ENCODE measurements around the gene IGSF9B.

IGSF9B gene

DNA sequence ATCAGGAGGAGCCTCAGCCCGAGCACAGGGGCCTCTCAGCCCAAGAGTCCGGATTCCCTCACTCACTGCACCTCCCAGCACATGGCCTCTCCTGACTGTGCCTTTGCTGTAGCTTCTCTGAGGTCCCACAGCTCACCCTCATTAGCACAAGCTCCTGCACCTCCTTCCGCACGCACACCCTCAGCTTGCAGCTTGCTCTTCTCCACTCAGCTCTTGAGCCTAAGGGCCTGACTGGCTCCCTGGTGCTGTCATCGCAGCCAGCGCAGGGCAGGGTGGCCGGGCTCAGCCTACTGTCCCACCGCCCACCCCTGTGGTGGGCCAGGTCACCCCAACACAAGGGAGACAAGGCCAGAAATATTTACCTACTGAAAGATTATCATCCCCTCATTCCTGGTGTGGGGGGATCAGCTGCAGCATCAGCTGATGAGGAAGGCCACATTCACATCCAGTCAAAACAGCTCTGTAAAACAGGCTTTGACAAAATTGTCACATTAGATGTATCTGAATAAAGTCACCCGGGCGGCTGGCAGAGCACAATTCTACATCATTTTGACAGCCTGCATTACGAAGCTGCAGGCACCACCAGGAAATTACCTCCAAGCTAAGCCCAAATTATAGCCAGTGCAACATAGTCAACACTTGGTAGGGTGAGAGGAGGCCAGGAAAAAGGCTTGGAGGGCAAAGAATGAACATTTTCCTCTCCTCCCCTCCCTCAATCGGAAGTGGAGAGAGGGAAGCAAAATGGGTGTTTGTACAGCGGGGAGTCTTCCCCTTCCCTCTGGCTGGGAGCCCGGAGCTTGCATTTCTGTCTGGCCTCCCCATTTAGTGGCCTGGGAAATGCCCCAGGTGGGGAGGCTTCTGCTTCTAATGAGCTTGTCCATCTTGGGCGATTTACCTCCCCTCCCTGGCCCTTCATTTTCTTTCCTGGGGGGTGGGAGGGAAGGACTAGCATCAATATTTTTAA is 29.5 kb upstream of the IGSF9B start:
- no peak for DNase-seq (ENCODE audit: low read depth, low spot score)

DNA sequence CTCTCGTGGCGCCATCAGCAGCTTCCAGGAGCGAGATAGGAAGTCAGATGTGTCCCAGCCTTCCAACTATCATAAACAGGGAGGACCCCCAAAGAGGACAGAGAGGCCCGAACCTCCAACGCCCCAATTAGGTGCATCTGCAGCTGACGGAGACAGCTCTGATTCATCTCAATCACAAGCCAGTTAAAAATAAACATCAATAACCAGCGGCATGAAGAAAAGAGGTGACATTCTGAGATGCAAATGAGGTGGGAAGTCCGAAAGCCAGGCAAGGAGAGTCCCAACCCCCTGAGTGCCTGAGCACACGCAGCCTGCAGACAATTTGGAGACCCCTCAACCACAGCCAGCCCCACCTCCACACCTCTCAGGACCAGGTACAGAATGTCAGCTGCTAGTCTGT is 28.1 kb upstream of the IGSF9B start:
- no peak for DNase-seq (ENCODE audit: low read depth, low spot score)

DNA sequence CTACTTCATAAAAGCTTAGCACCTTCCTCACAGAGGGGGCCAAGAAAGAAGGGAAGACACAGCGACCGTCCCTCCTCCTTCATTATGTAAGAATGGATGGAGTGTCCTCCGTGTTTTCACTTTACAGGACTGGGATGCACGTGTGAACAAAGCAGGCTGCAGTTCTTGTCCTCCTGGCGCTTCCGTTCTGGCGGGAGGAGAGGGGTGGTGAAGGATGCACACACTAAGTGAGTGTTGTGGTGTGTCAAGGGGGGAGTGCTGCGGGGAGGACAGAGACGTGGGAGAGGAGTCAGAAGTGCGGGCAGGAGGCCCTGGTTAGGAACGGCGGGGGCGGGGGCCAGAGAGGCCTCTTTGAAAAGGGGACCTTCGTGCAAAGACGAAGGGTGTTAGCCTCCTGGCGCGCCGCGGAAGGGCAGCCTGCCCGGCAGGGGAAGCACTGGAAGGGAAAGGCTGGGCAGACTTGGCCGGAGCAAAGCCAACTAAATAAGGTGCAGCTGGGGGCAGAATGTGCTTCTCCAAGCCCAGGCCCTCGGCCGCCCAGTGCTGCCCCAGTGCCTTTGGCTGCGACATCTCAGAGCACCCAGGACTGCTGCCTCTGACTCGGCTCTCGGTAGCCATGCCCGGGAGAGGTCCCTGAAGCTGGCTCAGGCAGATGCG is 27.0 kb upstream of the IGSF9B start:
- no peak for DNase-seq (ENCODE audit: low read depth, low spot score)

DNA sequence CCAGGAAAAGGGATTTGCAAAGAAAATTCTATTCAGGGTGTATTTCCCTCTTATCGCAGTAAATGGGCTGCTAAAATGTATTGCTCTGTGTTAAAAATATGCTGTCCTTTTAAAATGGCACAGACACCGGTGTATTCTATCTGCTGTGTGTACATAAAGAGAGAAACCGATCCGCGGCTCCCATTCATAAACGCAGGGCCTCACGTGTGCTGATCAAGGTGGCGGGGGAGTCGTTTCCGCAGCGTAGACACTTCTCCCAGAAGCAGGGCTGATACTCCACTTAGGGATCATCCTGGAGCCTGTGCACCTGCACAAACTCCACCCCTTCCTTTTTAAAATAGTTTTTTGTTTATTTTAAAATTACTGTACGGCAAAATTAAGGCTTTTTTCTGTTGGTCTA is 26.1 kb upstream of the IGSF9B start:
- no peak for DNase-seq (ENCODE audit: low read depth, low spot score)

DNA sequence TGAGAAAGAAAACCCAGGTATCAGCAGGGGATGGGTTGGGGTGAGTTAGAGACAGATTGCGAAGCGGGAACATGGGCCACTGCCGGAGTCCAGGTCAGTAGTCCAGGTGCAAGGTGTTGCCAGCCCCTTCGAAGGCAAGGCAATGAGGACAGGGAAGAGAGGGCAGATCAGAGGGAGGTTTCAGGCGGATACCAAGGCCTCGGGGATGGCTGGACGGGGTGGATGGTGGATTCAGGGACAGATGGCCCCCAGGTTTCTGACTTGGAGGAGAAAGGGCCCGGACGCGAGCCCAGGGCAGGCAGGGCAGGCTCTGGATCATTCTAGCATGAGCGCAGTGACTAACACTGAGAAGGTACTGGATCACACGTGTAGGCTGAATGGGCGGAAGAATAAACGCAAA is 25.4 kb upstream of the IGSF9B start:
- DNase-seq (ENCODE audit: low read depth, low spot score) = no peak

DNA sequence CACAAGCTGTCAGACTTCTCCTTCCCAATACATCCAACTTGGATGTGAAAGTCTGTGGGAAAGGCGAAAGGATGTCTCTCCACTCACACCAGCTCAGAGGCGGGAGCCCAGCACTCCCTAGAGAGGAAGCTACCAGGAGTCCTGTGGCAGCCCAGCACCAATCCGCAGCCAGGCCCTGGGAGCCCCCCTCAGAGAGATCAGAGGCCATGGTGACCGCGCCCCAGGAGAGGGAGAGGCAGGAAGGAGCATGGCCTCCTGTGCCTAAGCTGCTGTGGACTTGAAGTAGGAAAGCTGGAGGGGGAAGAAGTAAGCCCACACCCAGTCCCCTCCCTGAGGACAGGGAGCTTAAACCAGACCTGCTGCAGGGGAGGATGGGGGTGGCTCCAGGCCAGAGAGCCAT is 24.4 kb upstream of the IGSF9B start:
- no peak for DNase-seq (ENCODE audit: low read depth, low spot score)

DNA sequence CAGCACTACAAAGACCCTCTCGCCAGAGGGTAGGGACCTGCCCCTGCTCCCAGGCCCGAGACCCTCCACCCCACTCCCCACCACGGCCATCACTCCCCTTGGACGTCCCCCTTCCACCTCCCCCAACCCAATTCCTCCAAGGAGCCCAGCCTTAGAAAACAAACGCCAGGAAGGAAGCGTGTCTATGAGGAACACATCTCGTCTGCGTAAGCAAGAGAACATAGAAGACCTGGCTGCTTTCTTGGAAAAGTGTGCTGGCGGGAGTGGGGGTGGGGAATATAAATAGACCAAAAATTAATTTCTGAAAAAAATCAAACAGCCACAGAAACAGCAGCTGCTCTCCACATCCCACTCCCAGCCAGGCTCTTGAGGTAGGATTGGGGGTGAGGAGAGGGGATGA is 23.9 kb upstream of the IGSF9B start:
- DNase-seq (ENCODE audit: low read depth, low spot score) = no peak

DNA sequence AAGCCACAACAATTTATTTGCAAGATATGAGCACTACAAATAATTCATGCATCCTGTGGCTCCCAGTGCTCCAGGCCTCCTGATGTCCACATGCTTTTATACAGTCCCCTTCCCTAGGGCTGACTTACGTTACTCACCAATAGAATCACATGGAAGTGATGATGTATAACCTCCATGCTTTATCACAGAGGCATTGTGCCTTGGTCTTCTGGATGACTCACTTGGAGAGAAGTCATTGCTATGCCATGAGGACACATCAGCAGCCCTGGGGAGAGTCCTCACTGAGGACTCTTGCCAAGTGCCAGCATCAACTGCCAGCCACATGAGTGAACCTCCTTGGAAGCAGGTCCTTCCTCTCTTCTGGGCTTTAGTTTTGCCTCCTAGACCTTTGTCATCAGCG is 22.0 kb upstream of the IGSF9B start:
- no peak for DNase-seq (ENCODE audit: low read depth, low spot score)

DNA sequence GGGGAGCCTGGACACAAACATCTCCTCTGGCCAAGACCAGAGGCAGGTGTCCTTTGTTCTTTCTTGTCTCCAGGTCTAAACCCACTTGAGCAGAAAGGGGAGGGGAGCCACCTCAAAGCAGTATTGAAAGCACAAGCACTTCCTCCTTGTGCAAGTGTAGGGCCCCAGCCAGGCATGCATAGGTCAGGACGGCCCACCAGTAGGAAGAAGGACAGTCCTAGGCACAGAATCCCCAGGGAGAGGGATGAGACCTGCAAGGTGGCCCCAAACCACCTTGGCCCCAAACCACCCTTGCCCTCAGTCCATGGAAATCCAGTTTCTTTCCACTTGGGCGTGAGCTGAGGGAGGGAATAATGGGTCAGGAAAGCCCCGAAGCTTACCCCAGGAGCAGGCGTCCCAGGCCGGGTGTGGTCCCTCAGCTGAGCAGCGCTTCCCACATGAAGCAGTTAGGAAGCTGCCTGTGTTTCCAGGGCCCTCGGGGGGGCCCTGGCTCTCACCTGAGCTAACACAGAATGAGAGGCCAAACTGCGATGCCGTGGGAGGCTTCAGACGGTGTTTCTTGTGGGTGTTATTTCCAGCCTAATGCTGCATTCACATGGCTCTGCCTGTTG is 20.4 kb upstream of the IGSF9B start:
- no peak for DNase-seq (ENCODE audit: low read depth, low spot score)

DNA sequence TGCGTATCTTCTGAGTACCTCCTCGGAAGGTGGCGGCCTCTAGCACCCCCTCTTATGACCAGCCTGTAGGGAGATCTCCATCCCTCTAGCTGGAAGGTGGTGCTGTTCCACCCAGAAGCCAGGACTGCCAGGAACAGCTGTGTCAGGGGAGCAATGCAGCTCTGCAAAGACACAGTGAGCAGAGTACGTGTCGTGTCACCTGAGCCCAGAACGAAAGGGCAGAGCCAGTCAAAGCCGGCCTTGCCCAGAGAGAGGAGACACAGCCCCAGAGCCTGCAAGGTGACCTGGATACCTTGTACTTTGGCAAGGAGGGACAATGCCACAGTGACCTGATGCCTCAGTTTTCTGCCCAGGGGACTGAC is 18.7 kb upstream of the IGSF9B start:
- DNase-seq (ENCODE audit: low read depth, low spot score) = no peak

DNA sequence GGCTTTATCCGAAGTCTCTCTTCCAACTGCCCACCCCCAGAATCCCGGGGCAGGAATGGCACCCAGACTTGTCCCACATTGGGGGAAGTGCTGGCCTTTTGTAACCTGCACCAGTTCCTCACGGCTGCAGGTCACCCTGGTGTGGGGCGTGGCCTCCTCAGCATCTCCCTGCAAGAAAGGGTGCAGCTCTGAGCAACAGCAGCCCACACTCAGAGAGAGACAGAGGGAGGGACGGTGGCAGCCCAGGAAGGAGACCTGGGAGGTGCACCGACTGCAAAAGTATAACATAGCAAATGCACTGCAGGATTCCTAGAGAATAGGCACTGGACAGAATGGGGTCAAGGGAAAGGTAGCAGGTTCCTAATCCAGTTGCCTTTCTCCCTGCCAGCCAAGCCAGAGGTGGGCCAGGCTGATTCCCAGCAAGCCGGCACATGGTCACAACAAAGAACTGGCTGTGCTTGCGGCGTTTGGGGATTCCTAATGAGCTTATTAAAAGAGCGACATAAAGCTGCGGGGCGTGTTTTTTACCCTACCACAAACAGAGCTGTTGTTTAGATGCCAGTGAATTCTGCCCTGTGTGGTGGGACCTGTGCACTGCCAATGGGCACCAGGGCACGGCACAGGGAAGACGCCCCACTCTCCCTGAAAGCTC is 18.2 kb upstream of the IGSF9B start:
- DNase-seq (ENCODE audit: low read depth, low spot score) = no peak

DNA sequence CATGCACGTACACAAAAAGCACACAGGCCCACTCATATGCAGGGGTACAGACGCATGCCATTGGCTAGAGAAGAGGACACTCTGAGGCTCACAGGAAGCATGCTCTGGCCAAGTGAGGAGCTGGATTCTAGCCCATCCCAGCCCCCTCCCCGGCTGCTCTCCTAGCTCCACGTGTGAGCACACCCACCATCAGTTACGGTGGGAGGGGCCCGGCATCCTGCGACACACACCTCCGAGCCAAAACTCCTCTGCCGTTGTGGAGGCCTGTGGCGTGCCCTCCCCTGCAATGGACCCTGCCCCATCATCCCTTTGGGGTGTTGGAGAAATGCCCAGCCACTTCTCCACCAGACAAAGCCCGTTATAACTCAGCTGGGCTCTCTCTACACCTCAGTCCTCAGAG is 15.1 kb upstream of the IGSF9B start:
- DNase-seq (ENCODE audit: low read depth, low spot score) = no peak

DNA sequence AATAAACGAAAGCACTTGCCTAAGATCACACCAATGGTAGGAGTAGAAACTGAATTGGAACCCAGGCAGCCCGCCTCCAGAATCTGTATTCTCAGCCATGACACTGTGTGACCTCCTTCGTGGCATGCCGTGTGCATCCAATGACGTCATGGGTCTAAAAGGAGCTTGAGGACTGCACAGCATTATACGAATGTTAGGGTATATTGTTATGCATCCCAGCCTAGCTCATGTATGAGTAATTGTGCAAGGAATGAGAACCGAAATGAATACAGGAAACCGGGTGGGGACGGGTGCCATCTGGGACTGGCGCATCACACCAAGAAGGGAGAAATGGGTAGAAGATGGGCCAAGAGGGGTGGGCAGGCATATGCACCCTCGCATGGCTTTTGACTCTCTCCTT is 12.3 kb upstream of the IGSF9B start:
- no peak for DNase-seq (ENCODE audit: low read depth, low spot score)

DNA sequence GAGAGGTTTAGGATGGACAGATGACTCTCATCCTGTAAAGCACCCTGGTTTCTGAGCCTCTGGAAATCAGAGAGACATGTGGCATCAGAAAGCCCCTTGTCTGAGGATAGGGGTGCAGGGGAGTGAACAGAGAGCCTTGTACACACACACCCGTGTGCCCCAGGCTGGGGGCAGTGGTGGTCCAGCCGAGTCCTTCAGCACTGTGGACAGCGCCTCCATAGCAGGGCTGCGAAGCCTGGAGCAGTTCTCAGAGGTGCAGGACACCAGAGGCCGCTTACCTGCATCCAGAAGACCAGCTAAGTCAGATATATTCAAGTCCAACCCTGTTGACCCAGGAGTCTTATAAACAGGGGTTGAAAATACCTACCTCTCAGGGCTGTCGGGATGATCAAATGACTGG is 11.5 kb upstream of the IGSF9B start:
- no peak for DNase-seq (ENCODE audit: low read depth, low spot score)

DNA sequence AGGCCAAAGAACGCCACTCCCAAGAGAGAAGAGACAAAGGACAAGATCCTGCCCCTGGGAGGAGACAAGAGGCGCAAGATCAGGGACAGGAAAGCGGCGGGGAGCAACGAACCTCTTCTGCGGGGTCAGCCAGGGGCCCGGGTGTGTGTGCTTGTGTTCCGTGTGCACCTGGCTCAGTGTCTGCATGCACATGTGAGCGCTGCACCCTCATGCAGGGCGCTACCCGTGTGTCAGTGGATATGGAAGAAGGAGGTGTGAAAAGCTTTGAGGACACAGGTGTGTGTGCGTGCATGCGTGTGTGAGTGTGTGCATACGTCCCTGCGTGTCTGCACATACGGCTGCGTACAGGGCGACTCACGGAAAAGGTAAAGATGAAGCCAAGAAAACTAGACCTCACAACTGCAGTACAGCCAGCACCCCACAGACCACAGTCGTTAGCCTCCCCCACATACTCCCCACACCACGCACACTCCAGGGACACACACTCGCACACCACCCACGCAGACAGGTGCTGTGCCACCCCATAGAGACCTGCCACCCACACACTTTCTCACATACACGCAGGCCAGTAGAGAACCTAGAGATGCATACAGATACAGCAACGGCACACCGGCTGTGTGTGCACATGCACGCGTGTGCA is 11.0 kb upstream of the IGSF9B start:
- DNase-seq (ENCODE audit: low read depth, low spot score) = no peak

DNA sequence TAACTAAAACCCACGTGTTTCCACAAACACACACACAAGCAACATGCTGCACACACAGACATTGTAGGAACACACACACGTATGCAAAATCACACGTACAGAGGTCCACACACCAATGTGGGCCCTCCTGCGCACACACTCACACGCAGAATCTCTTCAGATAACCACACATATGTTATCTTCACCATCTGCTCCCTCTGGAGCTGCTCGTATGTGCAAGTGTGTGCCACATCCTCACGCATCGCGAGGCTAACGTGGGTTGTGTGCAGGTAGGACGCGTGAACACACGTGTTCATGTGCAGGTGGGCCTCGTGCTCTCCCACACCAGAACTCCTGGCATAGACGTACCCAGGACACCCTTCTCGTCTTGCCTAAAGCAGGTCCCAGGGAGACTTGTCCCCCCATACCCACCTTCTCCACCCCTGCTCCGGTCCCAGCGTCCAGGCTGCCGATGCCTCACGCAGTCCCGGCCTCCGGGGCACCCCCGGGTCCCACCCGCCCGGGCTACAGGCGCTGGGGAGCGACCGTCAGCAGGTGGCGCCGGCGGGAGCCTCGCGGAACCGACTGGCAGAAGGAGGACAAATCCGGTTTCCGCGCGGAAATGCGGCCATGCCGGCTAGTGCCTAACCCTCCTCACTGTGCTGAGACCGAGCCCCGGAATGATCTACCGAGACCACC is 10.3 kb upstream of the IGSF9B start:
- no peak for DNase-seq (ENCODE audit: low read depth, low spot score)

DNA sequence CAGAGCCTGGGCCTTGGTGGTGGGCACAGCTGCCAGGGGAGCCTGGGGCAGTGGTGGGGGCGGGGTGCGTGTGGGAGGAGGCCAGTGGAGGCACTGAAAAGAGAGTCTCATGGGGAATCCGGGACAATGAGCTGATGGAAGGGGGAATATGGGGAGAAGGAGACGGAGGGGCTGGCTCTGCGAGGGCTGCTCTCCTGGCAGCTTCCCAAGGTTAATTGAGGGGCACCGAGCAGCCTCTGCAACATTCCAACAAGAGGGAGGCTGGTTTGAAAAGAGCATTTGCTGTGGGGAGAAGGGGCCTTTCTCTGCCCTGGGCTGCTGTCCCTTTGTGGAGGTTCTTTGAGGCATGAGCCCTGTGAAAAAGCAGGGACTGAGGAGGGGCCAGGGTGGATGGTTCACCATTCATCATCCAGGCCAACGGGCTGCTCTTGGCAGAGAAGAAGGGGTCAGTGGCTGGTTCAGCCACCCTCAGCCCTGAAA is 9.4 kb upstream of the IGSF9B start:
- no peak for DNase-seq (ENCODE audit: low read depth, low spot score)

DNA sequence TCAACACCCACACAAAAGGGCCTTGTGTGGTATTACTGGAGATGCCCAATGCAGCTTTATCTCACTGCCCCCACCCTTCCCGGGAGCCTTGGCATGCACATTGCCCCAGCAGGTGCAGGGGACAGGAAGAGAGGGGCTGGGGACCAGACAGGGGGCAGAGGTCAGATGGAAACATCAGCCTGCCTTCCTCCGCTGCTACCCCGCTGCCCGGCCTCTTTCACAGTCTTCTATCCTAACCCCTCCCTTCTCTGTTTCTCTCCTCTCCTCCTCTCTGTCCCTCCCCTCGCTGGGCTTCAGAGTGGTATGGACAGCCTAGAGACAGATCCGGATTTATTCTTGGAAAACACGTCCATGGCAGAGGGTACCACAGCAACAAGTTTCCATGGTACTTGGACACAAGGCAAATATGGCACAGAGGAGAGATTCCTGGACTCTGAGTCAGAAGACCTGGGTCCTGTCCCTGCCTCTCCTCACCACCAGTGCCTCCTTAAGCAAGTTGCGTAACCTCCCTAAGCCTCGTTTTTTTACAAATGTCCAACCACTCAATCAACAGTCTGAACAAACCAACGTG is 8.3 kb upstream of the IGSF9B start:
- no peak for DNase-seq (ENCODE audit: low read depth, low spot score)

DNA sequence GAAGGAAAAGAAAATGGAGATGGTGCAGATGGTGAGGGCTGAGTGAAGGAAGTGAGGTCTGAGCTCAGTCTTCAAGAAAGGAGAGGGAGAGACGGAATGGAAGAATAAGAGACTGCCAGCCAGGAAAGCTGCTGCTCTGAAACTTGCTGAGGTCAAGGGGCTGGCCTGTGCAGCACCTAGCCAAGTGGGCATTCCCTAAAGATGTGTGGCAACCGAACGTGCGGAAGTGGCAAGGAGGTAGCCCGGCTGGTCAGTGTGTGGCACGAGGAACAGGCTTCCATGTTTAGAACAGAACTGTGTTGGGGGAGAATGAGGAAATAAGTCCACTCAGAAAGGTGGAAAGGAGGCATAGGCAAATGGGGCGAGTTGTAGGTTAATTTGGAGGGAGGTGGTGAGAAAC is 7.6 kb upstream of the IGSF9B start:
- no peak for DNase-seq (ENCODE audit: low read depth, low spot score)

DNA sequence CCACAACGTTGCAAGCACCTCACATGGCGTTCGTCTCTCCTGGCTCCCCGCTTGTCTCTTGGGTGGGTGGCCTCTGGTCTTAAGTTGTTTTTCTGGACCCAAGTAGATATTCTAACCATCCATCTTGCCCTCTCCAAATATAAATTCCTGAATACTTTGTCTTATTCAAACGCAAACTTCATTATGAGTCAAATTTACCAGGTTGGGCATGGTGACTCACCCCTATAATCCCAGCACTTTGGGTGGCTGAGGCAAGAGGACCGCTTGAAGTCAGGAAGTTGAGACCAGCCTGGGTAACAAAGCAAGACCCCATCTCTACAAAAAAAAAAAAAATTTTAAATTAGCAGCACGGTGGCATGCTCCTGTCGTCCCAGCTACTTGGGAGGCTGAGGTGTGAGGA is 5.1 kb upstream of the IGSF9B start:
- no peak for DNase-seq (ENCODE audit: low read depth, low spot score)

DNA sequence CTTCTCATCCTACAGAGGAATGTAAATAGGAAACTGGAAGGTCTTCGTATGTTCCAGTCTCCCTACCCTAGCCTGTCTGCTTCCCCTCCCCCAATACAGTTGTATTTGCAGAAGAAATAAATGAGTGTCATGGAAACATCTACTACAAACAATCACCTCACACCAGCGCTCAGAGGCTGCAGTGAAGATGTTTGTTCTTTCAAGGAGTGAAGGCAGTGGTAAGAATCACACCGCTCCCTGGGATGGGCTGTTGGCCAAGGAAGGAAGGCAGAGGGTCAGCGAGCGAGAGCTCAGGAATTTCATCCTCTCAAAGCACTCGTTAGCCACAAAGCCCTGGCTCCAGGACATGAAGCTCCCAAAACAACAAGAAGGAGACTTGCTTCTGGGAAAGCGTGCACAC is 1.1 kb upstream of the IGSF9B start:
- no peak for DNase-seq (ENCODE audit: low read depth, low spot score)
